ENCODE measurements around the gene MAD1L1.

The MAD1L1 gene

GRCh38 chr7:2082139-2082998 lies 150.4 kb downstream of the MAD1L1 start:
- no peak for TF ChIP-seq GATA3 (IDR thresholded peaks at IDR 0.05; ENCODE audit: low read depth, low read length)
- no peak for TF ChIP-seq GATA2 (IDR thresholded peaks at IDR 0.05; ENCODE audit: low read depth, low read length)

GRCh38 chr7:2081526-2082135 lies 151.1 kb downstream of the MAD1L1 start:
- no peak for TF ChIP-seq GATA3 (IDR thresholded peaks at IDR 0.05; ENCODE audit: low read depth, low read length)
- peak; percentile 93 for TF ChIP-seq GATA2 (IDR thresholded peaks at IDR 0.05; ENCODE audit: low read depth, low read length)

DNA sequence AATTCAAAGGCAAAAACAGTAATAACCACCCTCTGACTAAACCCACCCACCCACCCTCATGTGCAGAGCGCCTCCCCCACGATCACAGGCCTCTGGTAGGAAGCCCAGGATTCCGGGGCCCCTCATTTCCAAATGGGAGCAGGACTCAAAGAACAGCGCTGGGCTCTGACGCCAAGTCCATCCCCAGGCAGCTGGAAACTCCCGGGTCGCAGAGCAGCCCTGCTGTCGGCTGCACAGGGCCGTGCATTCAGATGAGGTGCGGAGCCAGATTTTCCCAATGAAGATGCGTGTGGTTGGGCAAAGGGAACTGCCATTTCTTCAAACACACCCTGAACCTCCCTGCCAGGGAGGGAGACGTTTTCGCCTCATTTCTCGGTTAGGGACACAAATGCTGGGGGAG lies 152.3 kb downstream of the MAD1L1 start:
- TF ChIP-seq GATA3 (IDR thresholded peaks at IDR 0.05; ENCODE audit: low read depth, low read length) (no peak), GATA2 (IDR thresholded peaks at IDR 0.05; ENCODE audit: low read depth, low read length) (no peak)

DNA sequence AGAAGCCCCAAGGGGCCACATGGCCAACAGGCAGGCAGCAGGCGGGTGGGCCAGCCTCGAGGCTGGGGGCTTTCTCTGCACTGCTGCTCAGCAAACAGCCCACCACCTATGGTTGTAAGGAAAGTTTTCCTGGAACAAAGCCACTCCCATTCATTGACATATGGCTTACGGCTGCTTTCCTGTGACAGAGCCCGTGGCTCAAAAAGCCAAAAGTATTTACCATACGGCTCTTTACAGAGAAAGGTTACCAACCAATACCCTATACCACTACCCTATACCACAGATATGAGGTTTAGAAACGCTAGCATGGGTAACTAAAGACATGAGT lies 152.7 kb downstream of the MAD1L1 start:
- TF ChIP-seq GATA2 (IDR thresholded peaks at IDR 0.05; ENCODE audit: low read depth, low read length), result no peak
- no peak for TF ChIP-seq GATA3 (IDR thresholded peaks at IDR 0.05; ENCODE audit: low read depth, low read length)

- TF ChIP-seq GATA3 (IDR thresholded peaks at IDR 0.05; ENCODE audit: low read depth, low read length) (no peak), GATA2 (IDR thresholded peaks at IDR 0.05; ENCODE audit: low read depth, low read length) (peak; percentile 73)
These were observed 153.2 kb downstream of the MAD1L1 start for GRCh38 chr7:2079332-2080059.

GRCh38 chr7:2078899-2079298 lies 153.8 kb downstream of the MAD1L1 start:
- no peak for TF ChIP-seq GATA2 (IDR thresholded peaks at IDR 0.05; ENCODE audit: low read depth, low read length)
- TF ChIP-seq GATA3 (IDR thresholded peaks at IDR 0.05; ENCODE audit: low read depth, low read length), result no peak

DNA sequence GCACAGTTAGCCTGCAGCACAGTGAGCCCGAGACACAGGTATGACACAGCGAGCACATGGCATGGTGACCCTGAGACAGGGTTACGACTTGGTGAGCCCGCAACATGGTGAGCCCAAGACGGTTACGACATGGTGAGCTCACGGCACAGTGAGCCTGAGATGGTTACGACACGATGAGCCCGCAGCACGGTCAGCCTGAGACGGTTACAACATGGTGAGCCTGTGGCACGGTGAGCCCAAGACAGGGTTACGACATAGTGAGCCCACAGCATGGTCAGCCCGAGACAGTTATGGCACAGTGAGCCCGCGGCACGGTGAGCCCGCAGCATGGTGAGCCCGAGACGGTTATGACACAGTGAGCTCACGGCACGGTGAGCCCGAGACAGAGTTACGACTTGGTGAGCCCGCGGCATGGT lies 156.1 kb downstream of the MAD1L1 start:
- no peak for TF ChIP-seq GATA2 (IDR thresholded peaks at IDR 0.05; ENCODE audit: low read depth, low read length)
- TF ChIP-seq GATA3 (IDR thresholded peaks at IDR 0.05; ENCODE audit: low read depth, low read length), result no peak

- TF ChIP-seq GATA2 (IDR thresholded peaks at IDR 0.05; ENCODE audit: low read depth, low read length) (no peak), GATA3 (IDR thresholded peaks at IDR 0.05; ENCODE audit: low read depth, low read length) (no peak)
These were observed 156.9 kb downstream of the MAD1L1 start for GRCh38 chr7:2075811-2076210.

GRCh38 chr7:2074691-2075090 lies 158.1 kb downstream of the MAD1L1 start:
- TF ChIP-seq GATA3 (IDR thresholded peaks at IDR 0.05; ENCODE audit: low read depth, low read length) (no peak), GATA2 (IDR thresholded peaks at IDR 0.05; ENCODE audit: low read depth, low read length) (no peak)

DNA sequence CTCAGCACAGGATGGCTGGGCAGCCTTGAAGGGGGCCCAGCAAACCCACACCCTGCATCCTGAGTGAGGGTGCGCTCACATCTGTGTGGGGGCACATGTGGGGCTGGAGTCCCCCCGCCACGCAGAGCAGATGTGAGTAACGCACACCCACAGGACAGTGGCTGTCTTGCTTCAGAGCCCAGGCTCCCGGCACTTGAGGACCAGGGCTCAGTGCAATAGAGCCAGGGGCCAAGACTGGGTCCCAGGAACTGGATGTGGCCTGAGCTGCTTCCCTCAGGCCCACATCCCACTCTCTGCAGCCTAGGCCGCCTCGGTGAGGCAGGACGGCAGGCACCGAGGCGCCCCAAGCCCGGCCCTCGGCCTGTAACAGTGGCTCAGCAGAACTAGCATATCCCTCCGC lies 159.9 kb downstream of the MAD1L1 start:
- TF ChIP-seq GATA3 (IDR thresholded peaks at IDR 0.05; ENCODE audit: low read depth, low read length), result no peak
- TF ChIP-seq GATA2 (IDR thresholded peaks at IDR 0.05; ENCODE audit: low read depth, low read length), result no peak

- TF ChIP-seq GATA3 (IDR thresholded peaks at IDR 0.05; ENCODE audit: low read depth, low read length), result no peak
- no peak for TF ChIP-seq GATA2 (IDR thresholded peaks at IDR 0.05; ENCODE audit: low read depth, low read length)
These were observed 160.7 kb downstream of the MAD1L1 start for GRCh38 chr7:2072042-2072441.

GRCh38 chr7:2071133-2071832 lies 161.5 kb downstream of the MAD1L1 start:
- TF ChIP-seq GATA2 (IDR thresholded peaks at IDR 0.05; ENCODE audit: low read depth, low read length) (no peak), GATA3 (IDR thresholded peaks at IDR 0.05; ENCODE audit: low read depth, low read length) (no peak)

DNA sequence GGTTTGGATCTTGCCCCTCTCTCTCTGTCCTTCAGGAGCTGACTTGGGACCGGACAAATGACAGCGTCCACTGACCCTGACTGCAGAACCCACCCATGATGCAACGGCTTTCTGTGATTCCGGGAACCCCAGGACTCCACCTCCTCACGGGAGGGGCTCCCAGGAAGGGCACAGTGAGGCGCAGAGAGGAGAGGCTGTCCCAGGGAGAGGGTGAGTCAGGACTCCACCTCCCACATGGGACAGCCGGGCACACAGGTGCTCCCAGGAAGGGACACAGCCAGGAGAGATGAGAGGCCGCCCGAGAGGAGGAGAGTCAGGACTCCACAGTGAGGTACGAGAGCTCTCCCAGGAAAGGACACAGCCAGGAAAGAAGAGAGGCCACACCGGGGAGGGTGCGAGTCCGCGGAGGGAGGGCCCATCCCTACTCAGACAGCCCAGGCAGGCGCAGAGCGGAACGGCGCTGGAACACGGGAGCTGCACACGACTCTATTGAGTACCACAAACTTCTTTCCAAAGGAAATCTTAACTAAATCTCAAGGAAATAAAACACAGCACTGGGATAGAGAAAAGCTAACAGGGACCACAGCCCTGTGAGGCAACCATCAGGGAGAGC lies 162.5 kb downstream of the MAD1L1 start:
- TF ChIP-seq GATA2 (IDR thresholded peaks at IDR 0.05; ENCODE audit: low read depth, low read length) (no peak), GATA3 (IDR thresholded peaks at IDR 0.05; ENCODE audit: low read depth, low read length) (no peak)

DNA sequence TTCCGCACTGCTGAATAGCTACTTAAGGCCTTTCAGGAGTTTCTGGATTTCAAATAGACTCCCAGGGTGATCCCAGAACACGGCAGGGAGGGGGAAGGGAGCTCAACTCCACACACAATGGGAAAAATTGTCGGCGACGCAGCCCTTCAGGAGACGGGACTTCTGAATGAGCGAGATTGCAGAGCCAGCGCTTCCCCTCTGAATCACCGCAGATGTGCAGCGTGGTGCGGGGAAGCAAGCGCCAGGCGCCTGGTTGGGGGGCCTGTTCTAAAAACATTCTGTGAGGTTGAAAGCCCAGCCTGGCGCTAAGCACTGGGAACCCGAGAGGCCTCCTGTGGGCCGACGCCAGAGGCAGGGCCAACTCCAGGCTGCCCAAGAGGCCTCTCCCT lies 163.3 kb downstream of the MAD1L1 start:
- TF ChIP-seq GATA2 (IDR thresholded peaks at IDR 0.05; ENCODE audit: low read depth, low read length), result no peak
- TF ChIP-seq GATA3 (IDR thresholded peaks at IDR 0.05; ENCODE audit: low read depth, low read length), result no peak
